Left lung (tissue), 14 donors: ENCODE data around the gene RDM1. TPM values are rescaled to one million over a fixed set of nuclear protein-coding genes. Genes with fewer than 3 reads are reported as not detected.

ENCODE experiments used
- ATAC-seq: fragments of 200-7000 bp; cut with Tn5 transposase; one replicate; pipeline ENCODE4 v1.9.1; 2020; ENCODE audit warnings: moderate library complexity
- DNase-seq, 4 donors: peaks; one replicate each; pipeline ENCODE4 v3.0.0-alpha.2; 2013 to 2020
- H3K27ac ChIP-seq, 2 donors: fragments of 200-600 bp; sonication (generic) in 1 of 2; one replicate each; pipeline versions ENCODE4 v1.5.0 to v1.8.0; 2020 to 2021
- H3K27me3 ChIP-seq, 2 donors: fragments of 200-600 bp; sonication (generic) in 1 of 2; one replicate each; pipeline versions ENCODE4 v1.5.0 to v1.8.0; 2020 to 2021
- H3K36me3 ChIP-seq, 2 donors: fragments of 200-600 bp; sonication (generic) in 1 of 2; one replicate each; pipeline versions ENCODE4 v1.5.0 to v1.8.0; 2020 to 2021
- H3K4me1 ChIP-seq, 2 donors: fragments of 200-600 bp; one replicate each; pipeline ENCODE4 v1.8.0; 2021
- H3K4me3 ChIP-seq, 2 donors: fragments of 200-600 bp; sonication (generic) in 1 of 2; one replicate each; pipeline versions ENCODE4 v1.5.0 to v1.8.0; 2020 to 2021; ENCODE audit warnings: mild to moderate bottlenecking in 1 of 2
- H3K9me3 ChIP-seq, 2 donors: fragments of 200-600 bp; sonication (generic) in 1 of 2; one replicate each; pipeline versions ENCODE4 v1.5.0 to v1.8.0; 2020 to 2021
- CTCF ChIP-seq, 2 donors: fragments of 200-600 bp; sonication (generic) in 1 of 2; IDR thresholded peaks; one replicate each; pipeline versions ENCODE4 v1.5.0 to v1.8.0; 2021; ENCODE audit warnings: antibody characterized with exemption in 2 of 2
- intact Hi-C, 2 donors: fragments of 100-400 bp; cut with DNase I; formaldehyde crosslinking; loops; one replicate each; pipeline versions ENCODE4 v1.11.2 to v1.14.2; 2022
- long read RNA-seq, 12 donors: library from polyadenylated mRNA in 2 of 12; unstranded in 2 of 12; transcript quantifications; one replicate each; pipeline ENCODE4 v2.0.0 and lab custom pipeline, GENCODE V29; 2019 to 2026
- polyA plus RNA-seq, 6 donors: library from polyadenylated mRNA; unstranded; fragments of 120-200 nt; gene quantifications; one replicate each; pipeline ENCODE4 v1.2.1, GENCODE V29; 2013; ENCODE audit not compliant: insufficient read length in 6 of 6
- total RNA-seq, 2 donors: library from RNA; stranded (reverse); fragmentation: NEBNext Ultra II Directional; extraction: Animal tissue kit (Norgen Biotek cat#: 25700); gene quantifications; one replicate each; pipeline ENCODE4 v1.2.1, GENCODE V29; 2021
- donor health status: DM: no; HTN: yes; CAD: no.
- donor health status: DM: no; HTN: no; CAD: no.

Gene RDM1
- total RNA-seq (1 to 10 TPM in 1 of 2 donors, not detected in 1; 1.8 TPM), polyA plus RNA-seq (1 to 10 TPM; 2.3 to 4.2 (median 2.5) TPM)
- long read RNA-seq, donor 1, partial matches to known transcripts: 0 of 2 reads
- long read RNA-seq, donor 1, other reads (novel, unspliced or antisense): 0 of 2 reads
- long read RNA-seq, donor 2, partial matches to known transcripts: 0 of 1 reads
- long read RNA-seq, donor 2, other reads (novel, unspliced or antisense): 0 of 1 reads
- long read RNA-seq, donor 3, partial matches to known transcripts: 0 of 2 reads
- long read RNA-seq, donor 3, other reads (novel, unspliced or antisense): 0 of 2 reads
- long read RNA-seq, donor 4, partial matches to known transcripts: 0 of 2 reads
- long read RNA-seq, donor 4, other reads (novel, unspliced or antisense): 0 of 2 reads
- long read RNA-seq, donor 5, partial matches to known transcripts: 0 of 1 reads
- long read RNA-seq, donor 5, other reads (novel, unspliced or antisense): 0 of 1 reads
- long read RNA-seq, donor 6, partial matches to known transcripts: 0 of 1 reads
- long read RNA-seq, donor 6, other reads (novel, unspliced or antisense): 0 of 1 reads
- long read RNA-seq, donor 7, partial matches to known transcripts: 0 of 4 reads
- long read RNA-seq, donor 7, other reads (novel, unspliced or antisense): 0 of 4 reads
- long read RNA-seq, donor 8, partial matches to known transcripts: 0 of 1 reads
- long read RNA-seq, donor 8, other reads (novel, unspliced or antisense): 0 of 1 reads
- long read RNA-seq, donor 9: 0 reads
- long read RNA-seq, donor 10: 0 reads
- long read RNA-seq, donor 11: 0 reads
- long read RNA-seq, donor 12: 0 reads

DNA sequence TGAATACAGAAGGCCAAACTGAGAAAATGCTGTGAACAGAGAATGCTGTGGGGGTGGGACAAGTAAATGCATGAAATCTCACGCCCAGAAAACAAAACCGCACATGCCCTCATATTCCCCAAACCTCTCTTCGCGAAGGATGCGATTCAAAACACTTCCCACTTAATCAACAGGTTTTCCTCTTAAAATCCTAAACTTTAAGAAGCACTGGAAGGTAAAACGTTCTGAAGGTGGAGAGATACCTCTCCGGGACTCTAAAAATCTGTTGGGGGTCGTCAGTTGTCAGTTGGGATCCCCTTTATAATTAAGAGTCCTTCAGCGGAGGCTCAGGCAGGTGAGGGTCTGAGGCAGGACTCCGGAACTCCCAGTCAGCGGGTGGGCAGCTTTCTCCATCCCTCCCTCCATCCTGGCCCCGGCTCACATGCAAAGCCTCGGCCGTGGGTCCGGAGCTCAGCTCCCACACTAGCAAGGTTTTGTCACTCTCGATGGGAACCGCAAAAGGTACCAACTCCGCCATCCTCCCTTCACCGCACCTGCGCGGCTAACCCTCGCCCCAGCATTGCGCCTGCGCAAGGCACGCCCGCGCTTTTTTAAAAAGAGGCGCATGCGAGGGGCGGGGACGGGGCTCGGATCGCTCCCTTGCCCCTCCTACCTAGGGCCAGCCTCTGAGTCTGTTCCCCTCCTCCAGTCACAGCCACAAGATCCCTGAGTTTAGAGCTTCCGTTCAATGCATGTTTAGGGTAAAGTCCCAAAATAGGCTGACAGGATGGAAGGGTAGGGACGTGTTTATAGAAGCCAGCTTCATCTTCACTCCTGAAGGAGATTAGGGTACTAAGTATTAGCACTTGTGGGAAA is at the start of gene RDM1:
Gene RDM1 (minus strand): TSS at position 563 of the 855 bp plus-strand sequence. CDS start 46 bp downstream, at position 517.
- no peaks in the 10 kb centered on the region for H3K9me3 ChIP-seq
- intact Hi-C loops: no loop called here
- no peak for TF ChIP-seq CTCF (IDR thresholded peaks at IDR 0.05)

DNA sequence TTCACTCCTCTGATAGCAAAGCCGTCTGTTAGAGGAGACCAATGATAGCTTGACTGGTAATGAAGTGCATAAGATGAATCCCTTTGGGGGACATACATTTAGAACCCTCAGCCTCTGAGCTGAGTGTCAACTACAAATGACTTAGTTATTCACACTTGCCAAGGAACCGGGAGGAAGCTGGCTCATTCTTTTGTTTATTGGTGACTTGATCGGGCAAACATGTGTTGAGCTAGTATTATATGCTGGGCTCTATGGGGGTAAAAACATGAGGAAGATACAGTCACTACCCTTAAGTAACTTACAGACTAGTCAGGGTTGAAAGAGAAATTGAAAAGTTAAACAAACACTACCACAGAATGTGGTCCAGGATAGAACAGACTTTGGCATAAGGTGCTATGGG is 47.8 kb upstream of the RDM1 start:
- intact Hi-C loops: loop anchor here in 1 of 2 donors (10.0 kb wide), 1 partner anchor 166 kb away; no protein-coding TSS in a partner anchor
- Histone ChIP-seq H3K36me3 (no peaks in the 10 kb centered on the region), H3K9me3 (no peaks in the 10 kb centered on the region), H3K4me1 (peaks cover 0 to 6% of the 10 kb centered on the region in 2 donors), H3K27ac (no peak overlapping the region), H3K4me3 (no peak overlapping the region), H3K27me3 (no peaks in the 10 kb centered on the region)
- DNase-seq (no peak), ATAC-seq (no peak)
- TF ChIP-seq CTCF (IDR thresholded peaks at IDR 0.05): no peak

More for the DNA sequence above, at the start of gene RDM1:
- ATAC-seq (peak; percentile 93), DNase-seq (peak; percentile 56 to 87 (median 74))
- Histone ChIP-seq H3K27ac (no peak within 1 kb of the TSS), H3K27me3 (peaks cover 0 to 19% of the 10 kb centered on the region in 2 donors), H3K36me3 (no peaks in the 10 kb centered on the region), H3K4me3 (peak within 1 kb of the TSS; percentile 36 to 43), H3K4me1 (peaks cover 7 to 13% of the 10 kb centered on the region in 2 donors)

DNA sequence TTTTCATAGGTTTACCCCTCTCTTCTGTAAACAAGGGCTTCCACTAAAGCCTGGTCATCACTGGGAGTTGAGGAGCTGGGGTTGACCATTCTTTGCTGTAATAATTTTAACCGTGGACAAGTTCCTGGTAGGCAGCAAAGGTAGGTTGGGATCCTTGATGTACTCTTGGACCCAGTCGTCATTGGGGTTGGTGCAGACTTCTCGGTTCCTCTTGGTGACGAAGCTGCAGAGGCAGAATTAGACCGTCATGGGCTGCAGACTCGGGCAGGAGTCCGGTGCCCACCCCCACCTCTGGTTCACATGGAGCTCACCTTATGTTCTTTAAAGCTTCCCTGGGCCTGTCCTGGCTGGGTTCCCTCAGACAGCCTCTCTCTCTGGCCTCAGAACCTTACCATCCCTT is 46.9 kb upstream of the RDM1 start:
- ATAC-seq (no peak), DNase-seq (no peak)
- H3K27me3 ChIP-seq: no peaks in the 10 kb centered on the region
- peaks cover 0 to 6% of the 10 kb centered on the region in 2 donors for H3K4me1 ChIP-seq
- intact Hi-C loops: loop anchor here in 1 of 2 donors (10.0 kb wide), 1 partner anchor 167 kb away; no protein-coding TSS in a partner anchor
- no peaks in the 10 kb centered on the region for H3K9me3 ChIP-seq
- no peak overlapping the region for H3K27ac ChIP-seq
- no peaks in the 10 kb centered on the region for H3K36me3 ChIP-seq
- no peak for TF ChIP-seq CTCF (IDR thresholded peaks at IDR 0.05)
- no peak overlapping the region for H3K4me3 ChIP-seq

DNA sequence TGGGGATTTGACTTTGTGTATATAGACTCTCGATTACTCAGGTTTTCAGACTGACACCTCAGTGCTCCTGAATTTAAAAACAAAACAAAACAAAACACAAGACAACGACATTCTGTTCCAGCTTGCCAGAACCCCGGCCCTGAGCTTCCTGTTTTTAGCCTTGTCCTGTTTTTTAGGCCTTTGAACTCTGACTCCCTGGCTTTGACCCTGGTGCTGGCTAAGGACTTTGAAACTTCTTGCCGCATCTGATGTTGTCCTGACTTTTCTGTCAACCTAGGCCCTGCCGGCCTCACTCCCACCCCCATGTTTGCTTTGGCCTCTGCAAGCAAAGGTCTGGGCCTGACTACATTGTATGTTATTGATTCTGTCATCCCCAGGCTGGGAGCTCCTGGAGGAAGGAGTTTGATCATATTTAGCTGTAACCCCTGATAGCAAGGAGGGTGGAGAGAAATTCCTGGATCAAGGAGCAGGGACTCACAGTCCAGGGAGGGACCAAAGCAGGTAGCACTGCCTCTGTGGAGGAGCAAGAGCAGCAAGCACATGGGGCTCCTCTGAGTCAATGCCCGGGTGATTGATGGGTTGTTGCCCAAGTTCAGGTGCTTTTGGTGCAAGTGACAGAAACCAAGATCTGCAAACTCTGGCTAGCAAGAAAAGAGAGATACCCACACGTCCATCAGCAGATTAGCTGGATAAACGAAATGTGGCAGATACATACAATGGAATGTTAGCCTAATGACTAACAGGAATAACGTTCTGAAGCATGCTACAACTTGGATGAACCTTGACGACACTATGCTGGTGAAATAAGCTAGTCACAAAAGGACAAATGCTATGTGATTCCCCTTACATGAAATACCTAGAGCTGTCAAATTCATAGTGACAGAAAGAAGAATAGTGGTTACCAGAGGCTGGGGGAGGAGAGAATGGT is 43.0 kb upstream of the RDM1 start:
- H3K27me3 ChIP-seq: no peaks in the 10 kb centered on the region
- H3K4me1 ChIP-seq: peaks cover 0 to 14% of the 10 kb centered on the region in 2 donors
- TF ChIP-seq CTCF (IDR thresholded peaks at IDR 0.05): no peak
- intact Hi-C loops: loop anchor here (5.0 to 10.0 kb wide), 2 partner anchors 171 to 174 kb away; no protein-coding TSS in a partner anchor
- no peaks in the 10 kb centered on the region for H3K9me3 ChIP-seq
- H3K27ac ChIP-seq: peak overlapping the region in 1 of 2 donors; percentile 33
- no peak for DNase-seq
- ATAC-seq: no peak
- H3K36me3 ChIP-seq: no peaks in the 10 kb centered on the region
- no peak overlapping the region for H3K4me3 ChIP-seq
